Stimulated activated naive CD8-positive, alpha-beta T cell treated with anti-CD3 and anti-CD28 coated beads, Interleukin-15, amount 100 ng/mL, for 72 hours (primary cell): ENCODE data around the gene OR11H7.
"Not testable (repeated sequence)": the region's sequence is repeated elsewhere in the genome, so short reads cannot be mapped to it uniquely, and the experiment has no call there.

Source experiments
- ATAC-seq: fragments of 150-1000 bp; cut with Tn5 transposase; 2 replicates; pipeline ENCODE4 v1.10.0; 2021; ENCODE audit warnings: mild to moderate bottlenecking, moderate library complexity
- DNase-seq, 2 donors: peaks; one replicate each; pipeline ENCODE4 v3.0.0; 2021 to 2022
- H3K27ac Mint-ChIP-seq, 2 donors: one replicate each; pipeline ENCODE4 v1.8.0; 2022; ENCODE audit warnings: mild to moderate bottlenecking in 2 of 2, mixed read lengths in 2 of 2, moderate library complexity in 2 of 2
- H3K27me3 Mint-ChIP-seq: one replicate; pipeline ENCODE4 v1.8.0; 2022; ENCODE audit warnings: mixed read lengths
- H3K4me1 Mint-ChIP-seq: one replicate; pipeline ENCODE4 v1.8.0; 2022; ENCODE audit warnings: mild to moderate bottlenecking, mixed read lengths
- H3K4me3 Mint-ChIP-seq, 2 donors: one replicate each; pipeline ENCODE4 v1.8.0; 2022; ENCODE audit warnings: mild to moderate bottlenecking in 2 of 2, mixed read lengths in 2 of 2, moderate library complexity in 1 of 2
- H3K9me3 Mint-ChIP-seq, 2 donors: one replicate each; pipeline ENCODE4 v1.8.0; 2022; ENCODE audit warnings: mixed read lengths in 2 of 2

OR11H7 gene

GRCh38 chr14:20228681-20229080, at the start of gene OR11H7:
Gene OR11H7 (plus strand): TSS chr14:20228981.
- H3K4me1 Mint-ChIP-seq = no peaks in the 10 kb centered on the region
- DNase-seq (no peak), ATAC-seq (no peak)
- H3K4me3 Mint-ChIP-seq = no peak within 1 kb of the TSS
- peaks cover 8 to 17% of the 10 kb centered on the region in 2 donors for H3K9me3 Mint-ChIP-seq
- peaks cover 9% of the 10 kb centered on the region for H3K27me3 Mint-ChIP-seq
- H3K27ac Mint-ChIP-seq = no peak within 1 kb of the TSS

GRCh38 chr14:20179218-20179617, 49.6 kb upstream of the OR11H7 start:
- Mint-ChIP-seq H3K9me3 (no peaks in the 10 kb centered on the region), H3K4me3 (no peak overlapping the region), H3K4me1 (no peaks in the 10 kb centered on the region), H3K27ac (no peak overlapping the region), H3K27me3 (peaks cover 11% of the 10 kb centered on the region)
- ATAC-seq (no peak), DNase-seq (no peak)

DNA sequence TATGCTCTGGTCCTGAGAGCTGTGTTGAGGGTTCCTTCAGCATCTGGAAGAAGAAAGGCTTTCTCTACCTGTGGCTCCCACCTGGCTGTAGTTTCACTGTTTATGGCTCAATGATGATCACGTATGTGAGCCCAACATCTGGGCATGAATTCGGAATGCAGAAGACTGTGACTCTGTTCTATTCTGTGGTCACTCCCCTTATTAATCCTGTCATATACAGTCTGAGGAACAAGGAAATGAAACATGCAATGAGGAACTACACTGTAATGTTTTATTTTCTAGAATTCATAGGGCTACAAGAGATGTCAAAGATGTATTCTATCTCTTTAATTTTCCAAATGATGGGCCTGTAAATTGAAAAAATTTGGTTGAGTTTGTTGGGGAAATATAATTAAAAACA, 48.9 kb upstream of the OR11H7 start:
- no peak overlapping the region for H3K27ac Mint-ChIP-seq
- no peaks in the 10 kb centered on the region for H3K9me3 Mint-ChIP-seq
- no peak overlapping the region for H3K4me3 Mint-ChIP-seq
- peaks cover 11% of the 10 kb centered on the region for H3K27me3 Mint-ChIP-seq
- ATAC-seq (no peak), DNase-seq (no peak)
- H3K4me1 Mint-ChIP-seq = no peaks in the 10 kb centered on the region

DNA sequence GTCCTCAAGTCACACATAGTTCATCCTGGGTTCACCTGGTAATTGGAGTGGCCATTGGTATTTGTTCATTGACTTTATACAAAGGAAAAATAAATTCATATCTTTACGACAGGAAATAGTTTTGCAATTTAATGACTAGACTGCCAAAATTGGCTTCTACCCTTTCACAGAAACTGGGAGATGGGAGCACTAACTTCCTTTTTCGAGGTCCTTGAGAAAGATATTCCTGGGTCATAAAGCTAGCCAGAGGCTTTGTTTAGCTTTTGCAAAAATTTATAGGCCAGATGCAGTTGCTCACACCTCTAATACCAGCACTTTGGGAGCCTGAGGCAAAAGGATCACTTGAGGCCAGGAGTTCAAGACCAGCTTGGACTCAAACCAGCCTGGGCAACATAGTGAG, 48.3 kb upstream of the OR11H7 start:
- Mint-ChIP-seq H3K4me1 (no peaks in the 10 kb centered on the region), H3K27me3 (peaks cover 11% of the 10 kb centered on the region), H3K4me3 (no peak overlapping the region), H3K9me3 (no peaks in the 10 kb centered on the region), H3K27ac (no peak overlapping the region)
- DNase-seq (no peak), ATAC-seq (no peak)

GRCh38 chr14:20184181-20184580, 44.6 kb upstream of the OR11H7 start:
- Mint-ChIP-seq H3K27ac (no peak overlapping the region), H3K4me3 (no peak overlapping the region), H3K9me3 (peaks cover 0 to 6% of the 10 kb centered on the region in 2 donors), H3K27me3 (peaks cover 19% of the 10 kb centered on the region), H3K4me1 (no peaks in the 10 kb centered on the region)
- ATAC-seq = no peak
- DNase-seq = no peak

- DNase-seq (no peak), ATAC-seq (no peak)
- Mint-ChIP-seq H3K27ac (peak within 1 kb of the TSS; percentile 22 to 29), H3K27me3 (peaks cover 21% of the 10 kb centered on the region), H3K4me1 (no peaks in the 10 kb centered on the region), H3K4me3 (no peak within 1 kb of the TSS), H3K9me3 (peaks cover 0 to 6% of the 10 kb centered on the region in 2 donors)
Observed at GRCh38 chr14:20190596-20190995, 38.2 kb upstream of the OR11H7 start, which contains the start of gene OR11G2. Gene OR11G2 (plus strand): TSS chr14:20190896. CDS start chr14:20197438, 6,542 bp downstream.

DNA sequence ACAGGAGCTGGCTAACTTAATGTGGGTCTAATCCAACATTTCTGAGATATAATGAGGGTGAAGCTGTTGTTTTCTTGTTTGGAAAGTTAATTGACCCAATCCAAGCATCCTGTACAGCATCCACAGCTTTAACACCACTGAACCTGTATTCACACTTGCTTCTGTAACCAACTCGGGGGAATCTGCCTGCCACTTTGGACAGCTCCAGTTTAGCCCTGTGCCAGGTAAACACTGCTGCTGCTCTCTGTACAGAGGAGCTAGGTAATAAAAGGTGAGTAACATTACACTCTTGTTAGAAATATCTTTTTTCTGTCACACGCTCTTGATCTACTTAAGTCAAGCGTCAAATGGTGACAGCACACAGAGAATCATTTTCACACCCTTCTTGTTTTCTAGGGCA, 37.4 kb upstream of the OR11H7 start:
- ATAC-seq (no peak), DNase-seq (no peak)
- Mint-ChIP-seq H3K4me1 (no peaks in the 10 kb centered on the region), H3K9me3 (peaks cover 0 to 6% of the 10 kb centered on the region in 2 donors), H3K27me3 (peaks cover 21% of the 10 kb centered on the region), H3K4me3 (no peak overlapping the region), H3K27ac (no peak overlapping the region)

GRCh38 chr14:20194101-20194500, 34.7 kb upstream of the OR11H7 start:
- Mint-ChIP-seq H3K4me1 (no peaks in the 10 kb centered on the region), H3K27ac (no peak overlapping the region), H3K27me3 (peaks cover 24% of the 10 kb centered on the region), H3K4me3 (no peak overlapping the region), H3K9me3 (no peaks in the 10 kb centered on the region)
- DNase-seq = no peak
- no peak for ATAC-seq

DNA sequence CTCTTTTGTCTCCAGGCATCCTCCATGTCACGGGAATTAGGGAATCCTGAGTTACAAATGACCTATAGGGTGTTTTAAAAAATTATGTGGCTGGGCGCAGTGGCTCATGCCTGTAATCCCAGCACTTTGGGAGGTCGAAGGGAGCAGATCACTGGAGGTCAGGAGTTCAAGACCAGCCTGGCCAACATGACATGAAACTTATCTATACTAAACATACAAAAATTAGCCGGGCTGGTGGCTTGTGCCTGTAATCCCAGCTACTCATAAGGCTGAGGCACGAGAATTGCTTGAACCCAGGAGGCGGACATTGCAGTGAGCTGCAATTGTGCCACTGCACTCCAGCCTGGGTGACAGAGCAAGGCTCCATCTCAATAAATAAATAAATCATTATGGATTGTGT, 33.6 kb upstream of the OR11H7 start:
- not testable (repeated sequence) for H3K4me3 Mint-ChIP-seq, H3K9me3 Mint-ChIP-seq, H3K27ac Mint-ChIP-seq, H3K4me1 Mint-ChIP-seq, DNase-seq, ATAC-seq
- peaks cover 30% of the 10 kb centered on the region for H3K27me3 Mint-ChIP-seq

DNA sequence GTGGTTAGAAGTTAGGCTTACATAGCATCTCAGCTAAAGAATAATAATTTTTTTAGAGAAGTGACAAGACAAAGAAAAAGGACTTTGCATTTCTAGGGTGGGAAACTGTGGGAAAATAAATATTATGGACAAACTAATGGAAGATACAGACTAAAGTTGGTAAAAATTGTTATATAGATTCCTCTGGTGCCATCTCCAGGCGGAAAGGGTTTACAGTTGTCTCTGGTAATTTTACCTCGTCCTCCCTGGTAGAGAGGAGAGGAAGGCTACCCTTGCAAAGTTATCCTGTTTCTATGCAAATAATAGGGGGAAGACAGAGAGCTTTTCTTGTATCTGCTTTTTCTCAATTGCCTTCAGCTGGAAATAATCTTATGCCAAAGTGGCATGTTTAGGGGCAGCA, 32.9 kb upstream of the OR11H7 start:
- ATAC-seq (no peak), DNase-seq (no peak)
- Mint-ChIP-seq H3K4me3 (no peak overlapping the region), H3K9me3 (no peaks in the 10 kb centered on the region), H3K4me1 (no peaks in the 10 kb centered on the region), H3K27me3 (peaks cover 30% of the 10 kb centered on the region), H3K27ac (no peak overlapping the region)

- no peaks in the 10 kb centered on the region for H3K9me3 Mint-ChIP-seq
- peak overlapping the region in 1 of 2 donors; percentile 59 for H3K27ac Mint-ChIP-seq
- DNase-seq = no peak
- no peaks in the 10 kb centered on the region for H3K4me1 Mint-ChIP-seq
- H3K4me3 Mint-ChIP-seq = no peak overlapping the region
- H3K27me3 Mint-ChIP-seq = peaks cover 30% of the 10 kb centered on the region
- no peak for ATAC-seq
Observed at GRCh38 chr14:20197459-20197858, 31.3 kb upstream of the OR11H7 start.

- H3K4me1 Mint-ChIP-seq = no peaks in the 10 kb centered on the region
- no peak overlapping the region for H3K27ac Mint-ChIP-seq
- H3K9me3 Mint-ChIP-seq = no peaks in the 10 kb centered on the region
- H3K4me3 Mint-ChIP-seq = no peak overlapping the region
- DNase-seq (no peak), ATAC-seq (no peak)
- H3K27me3 Mint-ChIP-seq = peaks cover 32% of the 10 kb centered on the region
Observed at GRCh38 chr14:20198991-20199390, 29.8 kb upstream of the OR11H7 start.

DNA sequence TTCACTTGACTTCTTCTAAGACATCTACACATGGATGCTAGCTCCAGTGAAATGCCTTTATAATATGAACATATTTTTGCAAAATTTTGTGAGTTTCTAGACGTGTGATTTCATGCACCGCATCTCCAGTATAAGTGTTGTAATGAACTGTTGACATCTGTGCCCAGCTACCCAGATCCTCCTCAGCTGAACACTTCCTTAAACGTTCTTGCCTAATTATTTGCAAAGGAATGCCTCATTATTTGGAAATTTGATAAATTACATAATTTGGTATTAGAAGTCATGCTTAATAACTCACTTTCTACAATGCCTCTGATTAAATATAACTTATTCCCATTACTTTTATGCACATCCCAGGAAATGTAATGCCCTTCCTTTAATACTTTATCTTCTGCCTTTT, 24.1 kb upstream of the OR11H7 start:
- peaks cover 17% of the 10 kb centered on the region for H3K27me3 Mint-ChIP-seq
- H3K4me3 Mint-ChIP-seq = no peak overlapping the region
- ATAC-seq = no peak
- H3K9me3 Mint-ChIP-seq = no peaks in the 10 kb centered on the region
- no peaks in the 10 kb centered on the region for H3K4me1 Mint-ChIP-seq
- DNase-seq = no peak
- peak overlapping the region in 1 of 2 donors; percentile 52 for H3K27ac Mint-ChIP-seq

DNA sequence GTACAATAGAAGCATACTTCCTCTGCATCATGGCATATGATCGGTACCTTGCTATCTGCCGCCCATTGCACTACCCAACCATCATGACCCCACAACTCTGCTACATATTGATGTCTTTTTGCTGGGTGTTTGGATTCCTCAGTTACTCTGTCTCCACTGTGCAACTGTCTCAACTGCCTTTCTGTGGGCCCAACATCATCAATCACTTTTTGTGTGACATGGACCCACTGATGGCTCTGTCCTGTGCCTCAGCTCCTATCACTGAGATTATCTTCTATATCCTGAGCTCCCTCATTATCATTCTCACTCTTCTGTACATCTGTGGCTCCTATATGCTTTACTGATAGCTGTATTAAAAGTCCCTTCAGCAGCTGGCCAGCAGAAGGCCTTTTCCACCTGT, 19.2 kb upstream of the OR11H7 start:
- ATAC-seq (no peak), DNase-seq (no peak)
- Mint-ChIP-seq H3K27ac (no peak overlapping the region), H3K27me3 (peaks cover 7% of the 10 kb centered on the region), H3K4me1 (no peaks in the 10 kb centered on the region), H3K9me3 (no peaks in the 10 kb centered on the region), H3K4me3 (no peak overlapping the region)

GRCh38 chr14:20212406-20212805, 16.4 kb upstream of the OR11H7 start:
- not testable (repeated sequence) for H3K9me3 Mint-ChIP-seq

DNA sequence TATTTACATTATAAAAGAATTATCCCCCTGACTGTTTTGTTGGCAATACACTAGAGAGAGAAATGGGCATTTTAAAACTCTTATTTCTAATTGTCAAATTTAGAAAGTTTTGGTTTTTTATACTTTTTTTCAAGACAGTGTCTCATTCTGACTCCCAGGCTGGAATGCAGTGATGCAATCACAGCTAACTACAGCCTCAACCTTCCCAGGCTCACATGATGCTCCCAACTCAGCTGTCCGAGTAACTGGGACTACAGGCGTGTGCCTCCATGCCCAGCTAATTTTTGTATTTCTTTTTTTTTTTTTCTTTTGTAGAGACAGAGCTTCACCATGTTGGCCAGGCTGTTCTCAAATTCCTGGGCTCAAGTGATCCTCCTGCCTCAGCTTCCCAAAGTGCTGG, 13.6 kb upstream of the OR11H7 start:
- Mint-ChIP-seq H3K4me1 (no peaks in the 10 kb centered on the region), H3K27me3 (no peaks in the 10 kb centered on the region), H3K4me3 (no peak overlapping the region), H3K27ac (no peak overlapping the region), H3K9me3 (no peaks in the 10 kb centered on the region)
- DNase-seq (no peak), ATAC-seq (no peak)

More at GRCh38 chr14:20212406-20212805, 16.4 kb upstream of the OR11H7 start:
- ATAC-seq, DNase-seq, H3K27ac Mint-ChIP-seq, H3K4me3 Mint-ChIP-seq, H3K27me3 Mint-ChIP-seq, H3K4me1 Mint-ChIP-seq: not testable (repeated sequence)

- no peak for DNase-seq
- H3K4me3 Mint-ChIP-seq = no peak overlapping the region
- no peak overlapping the region for H3K27ac Mint-ChIP-seq
- H3K9me3 Mint-ChIP-seq = no peaks in the 10 kb centered on the region
- no peaks in the 10 kb centered on the region for H3K4me1 Mint-ChIP-seq
- ATAC-seq = no peak
- H3K27me3 Mint-ChIP-seq = peaks cover 7% of the 10 kb centered on the region
Observed at GRCh38 chr14:20219033-20219432, 9.7 kb upstream of the OR11H7 start.
